Measurements from ENCODE around the gene NUDT3.
"Not testable (repeated sequence)": the region's sequence is repeated elsewhere in the genome, so short reads cannot be mapped to it uniquely, and the experiment has no call there.

NUDT3 gene

DNA sequence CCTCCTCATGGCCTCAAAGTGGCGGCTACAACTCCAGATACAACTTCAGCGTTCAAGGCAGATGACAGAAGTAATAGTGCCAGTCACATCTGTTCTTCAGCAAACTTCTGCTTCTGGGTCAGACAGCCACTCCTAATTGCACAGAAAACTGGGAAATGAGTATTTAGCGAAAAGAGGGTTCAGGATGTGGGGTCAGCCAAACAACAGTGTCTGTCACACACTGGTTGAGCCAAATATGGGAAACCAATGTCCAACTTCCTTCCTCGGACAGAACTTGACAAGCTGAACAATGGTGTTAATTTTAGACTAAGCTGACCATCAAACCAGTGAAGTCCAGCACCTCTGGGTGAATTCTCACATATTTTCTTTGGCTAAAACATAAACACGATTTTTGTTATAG, 22.1 kb downstream of the NUDT3 start:
- TF ChIP-seq, protein P1, sequence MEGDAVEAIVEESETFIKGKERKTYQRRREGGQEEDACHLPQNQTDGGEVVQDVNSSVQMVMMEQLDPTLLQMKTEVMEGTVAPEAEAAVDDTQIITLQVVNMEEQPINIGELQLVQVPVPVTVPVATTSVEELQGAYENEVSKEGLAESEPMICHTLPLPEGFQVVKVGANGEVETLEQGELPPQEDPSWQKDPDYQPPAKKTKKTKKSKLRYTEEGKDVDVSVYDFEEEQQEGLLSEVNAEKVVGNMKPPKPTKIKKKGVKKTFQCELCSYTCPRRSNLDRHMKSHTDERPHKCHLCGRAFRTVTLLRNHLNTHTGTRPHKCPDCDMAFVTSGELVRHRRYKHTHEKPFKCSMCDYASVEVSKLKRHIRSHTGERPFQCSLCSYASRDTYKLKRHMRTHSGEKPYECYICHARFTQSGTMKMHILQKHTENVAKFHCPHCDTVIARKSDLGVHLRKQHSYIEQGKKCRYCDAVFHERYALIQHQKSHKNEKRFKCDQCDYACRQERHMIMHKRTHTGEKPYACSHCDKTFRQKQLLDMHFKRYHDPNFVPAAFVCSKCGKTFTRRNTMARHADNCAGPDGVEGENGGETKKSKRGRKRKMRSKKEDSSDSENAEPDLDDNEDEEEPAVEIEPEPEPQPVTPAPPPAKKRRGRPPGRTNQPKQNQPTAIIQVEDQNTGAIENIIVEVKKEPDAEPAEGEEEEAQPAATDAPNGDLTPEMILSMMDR (IDR thresholded peaks at IDR 0.05; ENCODE audit: low read depth, low read length) = no peak
- no peak for DNase-seq (ENCODE audit: low read depth, low spot score)
- H3K4me3 ChIP-seq (ENCODE audit: low read depth, low read length) = no peak overlapping the region
- in situ Hi-C loops (cut with HindIII; ENCODE audit: low sequenced_read_pairs) = no loop called here

DNA sequence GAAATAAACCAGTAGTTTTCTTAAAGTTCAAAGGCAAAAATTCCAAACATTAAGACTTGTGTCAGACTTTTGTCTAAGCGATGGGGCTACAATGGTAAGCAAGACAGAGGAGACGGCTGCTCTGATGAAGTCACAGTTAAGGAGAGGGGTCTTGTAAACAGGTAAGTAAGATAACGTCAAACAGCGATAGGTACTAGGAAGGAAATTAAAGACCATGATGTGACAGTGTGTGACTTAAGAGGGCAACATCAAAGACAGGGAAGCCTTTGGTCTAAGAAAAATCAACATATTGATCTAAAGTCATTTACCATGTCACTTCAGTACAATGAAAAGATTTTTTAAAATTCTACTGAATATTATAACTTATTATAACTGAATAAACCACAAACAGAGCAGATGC, 23.1 kb downstream of the NUDT3 start:
- no peak for DNase-seq (ENCODE audit: low read depth, low spot score)
- in situ Hi-C loops (cut with HindIII; ENCODE audit: low sequenced_read_pairs) = no loop called here
- TF ChIP-seq, protein P1 (IDR thresholded peaks at IDR 0.05; ENCODE audit: low read depth, low read length) = no peak
- no peak overlapping the region for H3K4me3 ChIP-seq (ENCODE audit: low read depth, low read length)

DNA sequence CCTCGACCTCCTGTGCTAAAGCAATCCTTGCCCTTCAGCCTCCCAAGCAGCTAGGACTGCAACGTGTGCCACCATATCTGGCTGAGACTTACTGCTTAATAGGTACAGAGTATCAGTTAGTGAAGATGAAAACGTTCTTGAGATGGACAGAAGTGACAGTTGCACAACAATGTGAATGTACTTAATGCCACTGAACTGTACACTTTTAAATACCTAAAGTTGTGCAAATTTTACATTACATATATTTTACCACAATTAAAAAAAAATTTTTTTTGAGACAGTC, 25.9 kb downstream of the NUDT3 start:
- TF ChIP-seq, protein P1 (IDR thresholded peaks at IDR 0.05; ENCODE audit: low read depth, low read length) = no peak
- H3K4me3 ChIP-seq (ENCODE audit: low read depth, low read length) = no peak overlapping the region
- in situ Hi-C loops (cut with HindIII; ENCODE audit: low sequenced_read_pairs) = no loop called here
- DNase-seq (ENCODE audit: low read depth, low spot score) = no peak

DNA sequence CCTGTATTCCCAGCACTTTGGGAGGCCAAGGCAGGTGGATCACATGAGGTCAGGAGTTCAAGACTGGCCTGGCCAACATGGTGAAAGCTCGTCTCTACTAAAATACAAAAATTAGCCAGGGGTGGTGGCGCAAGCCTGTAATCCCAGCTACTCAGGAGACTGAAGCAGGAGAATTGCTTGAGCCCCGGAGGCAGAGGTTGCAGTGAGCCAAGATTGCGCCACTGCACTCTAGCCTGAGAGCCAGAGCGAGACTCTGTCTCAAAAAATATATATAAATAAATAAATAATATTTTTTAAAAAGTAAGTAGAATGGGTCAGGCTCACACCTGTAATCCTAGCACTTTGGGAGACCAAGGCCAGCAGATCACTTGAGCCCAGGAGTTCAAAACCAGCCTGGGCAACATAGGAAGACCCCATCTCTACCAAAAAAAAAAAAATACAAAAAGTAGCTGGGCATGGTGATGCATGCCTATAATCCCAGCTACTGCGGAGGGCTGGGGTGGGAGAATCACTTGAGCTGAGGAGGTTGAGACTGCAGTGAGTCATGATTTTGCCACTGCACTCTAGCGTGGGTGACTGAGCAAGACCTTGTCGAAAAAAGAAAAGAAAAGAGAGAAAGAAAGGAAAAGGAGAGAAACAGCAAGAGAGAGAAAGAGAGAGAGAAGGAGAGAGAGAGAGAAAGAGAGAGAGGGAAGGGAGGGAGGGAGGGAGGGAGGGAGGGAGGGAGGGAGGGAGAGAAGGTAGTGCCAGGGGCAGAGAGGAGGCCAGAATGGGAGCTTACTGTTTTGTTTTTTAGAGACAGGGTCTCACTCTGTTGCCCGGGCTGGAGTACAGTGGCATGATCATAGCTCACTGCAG, 26.5 kb downstream of the NUDT3 start:
- H3K4me3 ChIP-seq (ENCODE audit: low read depth, low read length); in situ Hi-C loops (cut with HindIII; ENCODE audit: low sequenced_read_pairs): not testable (repeated sequence)
- peak; percentile 73 for DNase-seq (ENCODE audit: low read depth, low spot score)

DNA sequence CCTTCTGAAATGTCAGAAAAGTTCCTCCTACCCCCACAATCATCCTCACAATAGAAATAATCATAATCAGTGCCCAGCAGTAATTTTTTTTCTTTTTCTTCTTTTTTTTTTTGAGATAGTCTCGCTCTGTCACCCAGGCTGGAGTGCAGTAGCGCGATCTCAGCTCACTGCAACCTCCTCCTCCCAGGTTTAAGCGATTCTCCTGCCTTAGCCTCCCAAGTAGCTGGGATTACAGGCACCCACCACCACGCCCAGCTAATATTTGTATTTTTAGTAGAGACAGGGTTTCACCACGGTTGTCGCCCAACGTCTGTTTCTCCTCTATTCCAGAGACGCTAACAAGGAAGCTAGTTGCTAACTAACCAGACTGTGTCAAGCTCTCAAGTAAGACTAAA, 28.8 kb downstream of the NUDT3 start:
- in situ Hi-C loops (cut with HindIII; ENCODE audit: low sequenced_read_pairs) = not testable (repeated sequence)

DNA sequence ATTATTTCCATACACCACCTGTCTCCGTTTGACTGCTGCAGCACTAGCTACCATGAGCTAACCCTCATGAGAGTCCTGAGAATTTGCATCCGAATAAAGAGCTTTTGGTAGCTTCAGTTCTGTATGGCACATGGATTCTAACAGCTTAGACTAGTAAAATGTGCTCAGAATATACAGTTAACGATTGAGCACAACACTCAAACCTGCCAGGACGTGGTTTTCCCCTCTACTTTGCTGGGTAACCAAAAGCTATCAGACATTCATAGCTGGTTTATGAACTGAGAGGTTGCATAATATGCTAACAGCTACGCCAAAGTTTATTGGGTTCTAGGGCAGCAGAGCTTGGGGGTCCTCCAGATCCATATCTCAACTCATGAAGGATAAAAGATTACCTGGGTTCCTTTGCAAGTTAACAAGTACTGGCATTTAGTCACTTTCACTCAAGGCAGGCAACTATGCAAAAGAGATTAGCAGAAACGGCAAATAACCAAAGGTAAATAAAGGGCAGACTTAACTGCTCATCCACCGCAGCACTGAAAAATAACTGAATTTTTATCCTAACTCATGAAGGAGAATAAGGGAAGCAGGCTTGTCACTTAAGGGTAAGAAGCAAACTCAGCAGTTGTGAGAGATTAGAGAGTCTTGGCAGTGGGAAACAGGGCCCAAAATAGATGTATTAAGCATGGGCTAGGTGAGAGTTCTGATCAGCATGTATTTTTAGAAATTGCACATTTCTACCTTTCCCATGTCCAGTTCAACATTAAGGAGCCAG, 29.4 kb downstream of the NUDT3 start:
- H3K4me3 ChIP-seq (ENCODE audit: low read depth, low read length) = no peak overlapping the region
- in situ Hi-C loops (cut with HindIII; ENCODE audit: low sequenced_read_pairs) = no loop called here
- DNase-seq (ENCODE audit: low read depth, low spot score) = no peak
- TF ChIP-seq, protein P1 (IDR thresholded peaks at IDR 0.05; ENCODE audit: low read depth, low read length) = no peak

More for the DNA sequence above, 28.8 kb downstream of the NUDT3 start:
- H3K4me3 ChIP-seq (ENCODE audit: low read depth, low read length); DNase-seq (ENCODE audit: low read depth, low spot score): not testable (repeated sequence)

DNA sequence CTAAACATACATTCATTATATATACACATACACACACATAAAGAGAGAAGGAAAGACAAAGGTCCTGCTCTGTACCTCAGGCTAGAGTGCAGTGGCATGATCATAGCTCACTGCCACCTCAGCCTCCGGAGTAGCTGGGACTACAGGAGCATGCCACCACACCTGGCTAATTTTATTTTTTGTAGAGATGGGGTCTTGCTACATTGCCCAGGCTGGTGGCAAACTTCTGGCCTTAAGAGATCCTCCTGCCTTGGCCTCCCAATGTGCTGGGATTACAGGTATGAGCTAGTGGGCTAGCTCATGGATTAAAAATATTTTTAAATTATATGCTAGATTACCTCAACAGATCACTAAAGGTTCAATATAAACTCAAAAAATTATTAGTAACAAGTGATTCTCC, 30.3 kb downstream of the NUDT3 start:
- DNase-seq (ENCODE audit: low read depth, low spot score) = no peak
- in situ Hi-C loops (cut with HindIII; ENCODE audit: low sequenced_read_pairs) = no loop called here
- TF ChIP-seq, protein P1 (IDR thresholded peaks at IDR 0.05; ENCODE audit: low read depth, low read length) = no peak
- no peak overlapping the region for H3K4me3 ChIP-seq (ENCODE audit: low read depth, low read length)

All from astrocyte of the spinal cord (primary cell).